Ascending aorta (tissue), 2 donors: ENCODE results near the gene PEAK1. TPM values are rescaled to one million over a fixed set of nuclear protein-coding genes. Genes with fewer than 3 reads are reported as not detected.

Experiments used
- DNase-seq, 2 donors: peaks; one replicate each; pipeline ENCODE4 v3.0.0-alpha.2; 2019; ENCODE audit warnings: low spot score in 2 of 2
- H3K27ac ChIP-seq, 2 donors: fragments of 200-600 bp; sonication (generic); one replicate each; pipeline ENCODE4 v1.5.1; 2016 to 2017; ENCODE audit warnings: mild to moderate bottlenecking in 1 of 2
- H3K27me3 ChIP-seq: fragments of 200-600 bp; sonication (generic); one replicate; pipeline ENCODE4 v1.5.1; 2017
- H3K36me3 ChIP-seq, 2 donors: fragments of 200-600 bp; sonication (generic); one replicate each; pipeline ENCODE4 v1.5.1; 2016
- H3K4me1 ChIP-seq, 2 donors: fragments of 200-600 bp; sonication (generic); one replicate each; pipeline ENCODE4 v1.5.1; 2016 to 2017; ENCODE audit warnings: mild to moderate bottlenecking in 1 of 2
- H3K4me3 ChIP-seq, 2 donors: fragments of 200-600 bp; sonication (generic); one replicate each; pipeline ENCODE4 v1.5.1; 2016 to 2017; ENCODE audit warnings: mild to moderate bottlenecking in 1 of 2
- H3K9me3 ChIP-seq, 2 donors: fragments of 200-600 bp; sonication (generic); one replicate each; pipeline ENCODE4 v1.5.1; 2016
- intact Hi-C: fragments of 100-400 bp; cut with DNase I; formaldehyde crosslinking; loops from one replicate; pipeline ENCODE4 v1.15.1; 2023
- total RNA-seq: library from RNA; depleted of rRNA; stranded (reverse); fragments of >200 nt; gene quantifications from one replicate; pipeline ENCODE4 v1.1.0, GENCODE V29; 2016
- TF ChIP-seq, protein P1 (sequence below), 3 experiments: fragments of 200-600 bp in 2 of 3; fragments of 450-650 bp in 1 of 3; sonication (generic) in 2 of 3; IDR thresholded peaks; one replicate each; pipeline ENCODE4 v1.5.1; 2016 to 2019; ENCODE audit warnings: antibody characterized with exemption in 3 of 3, mild to moderate bottlenecking in 1 of 3, moderate library complexity in 1 of 3

Gene PEAK1
- total RNA-seq, 1 donor from 2014 or later = 53.7 TPM

DNA sequence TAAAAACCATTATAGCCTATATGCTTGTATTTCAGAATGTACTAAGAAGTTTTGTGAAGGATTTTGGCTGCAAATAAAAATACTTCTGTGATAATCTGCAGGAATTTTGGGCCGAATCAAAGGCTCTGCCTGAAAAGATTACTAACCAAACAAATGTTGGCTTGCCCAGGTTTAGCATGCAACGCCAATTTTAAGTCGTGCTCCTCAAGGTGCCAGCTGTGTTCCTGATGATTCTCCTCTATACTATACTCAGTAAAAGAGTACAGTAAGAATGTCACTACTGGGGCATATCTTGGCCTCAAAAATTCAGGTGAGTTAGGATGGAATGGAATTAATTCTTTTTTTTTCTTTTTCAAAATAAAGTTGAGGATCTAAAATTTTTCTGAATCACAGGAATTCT lies 198.2 kb downstream of the PEAK1 start:
- H3K27ac ChIP-seq = no peak overlapping the region
- no peaks in the 10 kb centered on the region for H3K9me3 ChIP-seq
- TF ChIP-seq, protein P1, sequence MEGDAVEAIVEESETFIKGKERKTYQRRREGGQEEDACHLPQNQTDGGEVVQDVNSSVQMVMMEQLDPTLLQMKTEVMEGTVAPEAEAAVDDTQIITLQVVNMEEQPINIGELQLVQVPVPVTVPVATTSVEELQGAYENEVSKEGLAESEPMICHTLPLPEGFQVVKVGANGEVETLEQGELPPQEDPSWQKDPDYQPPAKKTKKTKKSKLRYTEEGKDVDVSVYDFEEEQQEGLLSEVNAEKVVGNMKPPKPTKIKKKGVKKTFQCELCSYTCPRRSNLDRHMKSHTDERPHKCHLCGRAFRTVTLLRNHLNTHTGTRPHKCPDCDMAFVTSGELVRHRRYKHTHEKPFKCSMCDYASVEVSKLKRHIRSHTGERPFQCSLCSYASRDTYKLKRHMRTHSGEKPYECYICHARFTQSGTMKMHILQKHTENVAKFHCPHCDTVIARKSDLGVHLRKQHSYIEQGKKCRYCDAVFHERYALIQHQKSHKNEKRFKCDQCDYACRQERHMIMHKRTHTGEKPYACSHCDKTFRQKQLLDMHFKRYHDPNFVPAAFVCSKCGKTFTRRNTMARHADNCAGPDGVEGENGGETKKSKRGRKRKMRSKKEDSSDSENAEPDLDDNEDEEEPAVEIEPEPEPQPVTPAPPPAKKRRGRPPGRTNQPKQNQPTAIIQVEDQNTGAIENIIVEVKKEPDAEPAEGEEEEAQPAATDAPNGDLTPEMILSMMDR (IDR thresholded peaks at IDR 0.05) = no peak
- H3K4me1 ChIP-seq = no peaks in the 10 kb centered on the region
- no peaks in the 10 kb centered on the region for H3K27me3 ChIP-seq
- DNase-seq = no peak
- intact Hi-C loops = no loop called here
- no peak overlapping the region for H3K4me3 ChIP-seq
- H3K36me3 ChIP-seq = no peaks in the 10 kb centered on the region

DNA sequence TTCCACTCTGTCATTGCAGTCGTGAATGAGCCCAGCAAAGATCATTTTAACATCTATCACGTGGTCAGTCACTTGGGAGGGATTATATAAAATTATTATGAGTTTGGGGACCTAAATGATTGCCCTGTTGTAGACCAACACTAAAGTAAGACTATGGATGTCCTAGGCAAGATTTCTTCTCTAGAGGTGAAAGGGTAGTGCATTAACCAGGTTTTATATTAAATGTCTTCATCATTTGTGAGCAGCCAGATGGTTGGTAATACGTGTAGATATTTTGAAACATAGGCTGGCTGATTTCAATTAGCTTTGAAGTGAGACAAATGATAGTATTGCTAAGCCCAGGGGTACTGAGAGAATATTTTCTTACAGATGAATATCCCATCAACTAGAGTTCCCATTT lies 198.7 kb downstream of the PEAK1 start:
- TF ChIP-seq, protein P1 (IDR thresholded peaks at IDR 0.05) = no peak
- Histone ChIP-seq H3K27me3 (no peaks in the 10 kb centered on the region), H3K27ac (no peak overlapping the region), H3K4me3 (no peak overlapping the region), H3K36me3 (no peaks in the 10 kb centered on the region), H3K4me1 (no peaks in the 10 kb centered on the region), H3K9me3 (no peaks in the 10 kb centered on the region)
- no peak for DNase-seq
- intact Hi-C loops = no loop called here

DNA sequence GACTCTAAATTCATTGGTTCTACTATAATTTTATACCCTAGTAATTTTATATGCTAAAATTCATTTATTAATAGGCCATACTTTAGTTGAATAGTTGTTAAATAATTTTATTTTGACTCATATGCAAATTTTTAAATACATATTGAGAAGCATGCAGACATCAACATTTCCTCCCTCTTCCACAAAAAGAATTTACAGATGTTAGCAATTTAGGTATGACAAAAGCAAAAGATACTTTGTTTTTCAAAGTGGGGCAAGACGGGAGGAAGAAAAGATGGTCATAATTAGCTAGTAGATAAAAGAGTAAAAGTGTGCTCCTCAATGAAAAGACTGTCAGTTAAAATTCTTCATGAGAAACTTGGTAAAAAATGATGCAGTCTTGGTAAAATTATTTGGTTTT lies 200.1 kb downstream of the PEAK1 start:
- H3K27ac ChIP-seq = no peak overlapping the region
- DNase-seq = no peak
- no peaks in the 10 kb centered on the region for H3K27me3 ChIP-seq
- no peaks in the 10 kb centered on the region for H3K4me1 ChIP-seq
- no peaks in the 10 kb centered on the region for H3K36me3 ChIP-seq
- no peak overlapping the region for H3K4me3 ChIP-seq
- intact Hi-C loops = no loop called here
- TF ChIP-seq, protein P1 (IDR thresholded peaks at IDR 0.05) = no peak
- no peaks in the 10 kb centered on the region for H3K9me3 ChIP-seq

DNA sequence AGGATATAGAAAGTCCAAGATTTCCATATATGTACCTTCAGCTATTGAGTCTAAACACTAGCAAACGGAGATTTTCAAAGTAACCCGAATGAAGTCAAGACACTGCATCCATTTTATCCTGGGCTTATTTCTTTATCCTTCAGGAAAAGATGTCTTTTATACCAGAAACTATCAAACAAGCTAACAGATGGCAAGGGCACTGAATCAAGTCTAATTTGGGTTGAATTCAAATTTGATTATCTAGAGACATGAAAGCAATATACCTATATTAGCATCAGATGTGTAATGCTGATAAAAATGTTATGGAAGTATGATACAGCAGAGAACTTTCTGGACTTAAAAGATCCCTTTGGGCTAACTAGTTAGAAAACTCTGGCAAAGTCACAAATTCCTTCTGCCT lies 210.7 kb downstream of the PEAK1 start:
- H3K4me1 ChIP-seq = no peaks in the 10 kb centered on the region
- H3K4me3 ChIP-seq = no peak overlapping the region
- TF ChIP-seq, protein P1 (IDR thresholded peaks at IDR 0.05) = no peak
- H3K9me3 ChIP-seq = peaks cover 0 to 5% of the 10 kb centered on the region in 2 donors
- no peaks in the 10 kb centered on the region for H3K36me3 ChIP-seq
- intact Hi-C loops = no loop called here
- no peaks in the 10 kb centered on the region for H3K27me3 ChIP-seq
- no peak overlapping the region for H3K27ac ChIP-seq
- DNase-seq = no peak

DNA sequence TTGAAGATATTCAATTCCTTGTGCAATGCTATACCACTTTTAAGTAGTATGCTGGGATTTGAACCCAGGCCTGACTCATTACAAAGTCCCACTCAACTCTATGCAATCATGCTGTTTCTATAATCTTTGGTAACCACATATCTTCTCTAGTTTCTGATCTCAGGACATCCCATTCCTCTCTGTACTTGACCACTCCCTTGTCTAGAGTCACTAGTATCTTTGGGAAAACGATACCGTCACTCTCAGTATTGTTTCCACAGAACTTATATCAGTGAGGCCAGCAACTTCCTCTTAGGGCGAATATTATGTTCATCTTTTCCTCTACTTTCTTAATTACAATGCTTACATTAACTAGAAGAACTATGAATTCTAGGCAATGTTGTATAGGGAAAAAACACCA lies 211.7 kb downstream of the PEAK1 start:
- intact Hi-C loops = no loop called here
- TF ChIP-seq, protein P1 (IDR thresholded peaks at IDR 0.05) = no peak
- H3K27ac ChIP-seq = no peak overlapping the region
- H3K9me3 ChIP-seq = peaks cover 0 to 5% of the 10 kb centered on the region in 2 donors
- H3K27me3 ChIP-seq = no peaks in the 10 kb centered on the region
- H3K4me1 ChIP-seq = no peaks in the 10 kb centered on the region
- H3K4me3 ChIP-seq = no peak overlapping the region
- DNase-seq = no peak
- H3K36me3 ChIP-seq = no peaks in the 10 kb centered on the region

DNA sequence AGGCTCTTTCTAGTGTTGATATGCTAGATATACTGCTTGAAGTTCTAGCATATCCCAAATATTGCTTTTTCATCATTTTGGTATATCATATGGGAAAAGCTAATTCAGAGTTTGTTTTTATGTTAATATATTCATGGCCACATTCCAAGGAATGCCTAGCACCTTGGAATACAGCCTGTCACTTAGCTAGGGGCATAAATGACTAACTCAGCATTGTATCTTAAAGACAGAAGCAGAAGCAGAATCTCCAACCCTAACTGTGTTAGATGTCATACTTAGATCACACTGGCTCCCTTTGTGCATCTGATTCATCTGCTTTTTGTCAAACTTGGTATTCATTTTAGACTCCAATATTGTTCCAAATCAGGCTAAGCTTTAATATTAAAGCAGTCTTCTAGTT lies 218.2 kb downstream of the PEAK1 start:
- Histone ChIP-seq H3K36me3 (peaks cover 4 to 17% of the 10 kb centered on the region in 2 donors), H3K4me1 (no peaks in the 10 kb centered on the region), H3K4me3 (no peak overlapping the region), H3K27ac (no peak overlapping the region), H3K9me3 (peaks cover 0 to 19% of the 10 kb centered on the region in 2 donors), H3K27me3 (no peaks in the 10 kb centered on the region)
- TF ChIP-seq, protein P1 (IDR thresholded peaks at IDR 0.05) = no peak
- no peak for DNase-seq
- intact Hi-C loops = no loop called here
